OCI-LY3 (cell line): ENCODE data around the gene AKAP5.

Source experiments
- H2AFZ ChIP-seq: fragments of 200-600, 300-600 bp; shearing (Covaris generic); 2 replicates; pipeline ENCODE4 v1.6.0; 2014; ENCODE audit warnings: antibody characterized with exemption, low read depth, low read length
- H3K27ac ChIP-seq: fragments of 200-600, 300-600 bp; sonication (generic); 2 replicates; pipeline ENCODE4 v1.5.1; 2014; ENCODE audit warnings: mild to moderate bottlenecking, low read length, moderate library complexity, mixed read lengths
- H3K27me3 ChIP-seq: fragments of 200-600, 300-600 bp; sonication (generic); 2 replicates; pipeline ENCODE4 v1.6.1; 2014; ENCODE audit warnings: low read depth, low read length, mixed read lengths
- H3K36me3 ChIP-seq: fragments of 200-600, 300-600 bp; sonication (generic); replicated peaks from 2 replicates; pipeline ENCODE3; 2014; ENCODE audit warnings: low read depth, low read length, mixed read lengths
- H3K4me1 ChIP-seq: fragments of 300-600, 200-600 bp; sonication (generic); 2 replicates; pipeline ENCODE4 v1.6.1; 2014; ENCODE audit warnings: low read length, mixed read lengths
- H3K4me2 ChIP-seq: fragments of 200-600, 300-600 bp; sonication (generic); 2 replicates; pipeline ENCODE4 v1.6.1; 2014; ENCODE audit warnings: low read length, mixed read lengths
- H3K4me3 ChIP-seq: fragments of 300-600, 200-600 bp; sonication (generic); 2 replicates; pipeline ENCODE4 v1.5.1; 2014; ENCODE audit warnings: antibody characterized with exemption, mild to moderate bottlenecking, low read length, moderate library complexity
- H3K79me2 ChIP-seq: fragments of 300-600, 200-600 bp; shearing (Covaris generic); 2 replicates; pipeline ENCODE4 v1.6.1; 2014; ENCODE audit warnings: mild to moderate bottlenecking, low read length, mixed read lengths
- H3K9ac ChIP-seq: fragments of 300-600, 200-600 bp; shearing (Covaris generic); 2 replicates; pipeline ENCODE4 v1.6.0; 2014; ENCODE audit warnings: mild to moderate bottlenecking, low read length, moderate library complexity
- H3K9me3 ChIP-seq: fragments of 200-600, 300-600 bp; shearing (Covaris generic); 2 replicates; pipeline ENCODE4 v1.6.1; 2014; ENCODE audit warnings: low read length, mixed read lengths; ENCODE audit not compliant: insufficient read depth
- H4K20me1 ChIP-seq: fragments of 200-600, 300-600 bp; sonication (generic); 2 replicates; pipeline ENCODE4 v1.6.1; 2016; ENCODE audit warnings: low read length, mixed read lengths; ENCODE audit not compliant: insufficient read depth
- CTCF ChIP-seq: fragments of 200-600, 300-600 bp; sonication (generic); IDR thresholded peaks from 2 replicates; pipeline ENCODE4 v1.5.1; 2014; ENCODE audit warnings: antibody characterized with exemption, low read length, low read depth
- EZH2phosphoT487 ChIP-seq: fragments of 200-600 bp; shearing (Covaris generic); IDR thresholded peaks from 2 replicates; pipeline ENCODE4 v1.6.1; 2018; ENCODE audit warnings: antibody characterized with exemption, mixed run types, low read depth

The AKAP5 gene

GRCh38 chr14:64447876-64448670, 17.2 kb upstream of the AKAP5 start:
- no peaks in the 10 kb centered on the region for H3K27me3 ChIP-seq
- no peaks in the 10 kb centered on the region for H3K79me2 ChIP-seq
- peaks cover 40% of the 10 kb centered on the region for H3K4me1 ChIP-seq
- H4K20me1 ChIP-seq: no peaks in the 10 kb centered on the region
- no peak overlapping the region for H2AFZ ChIP-seq
- no peak overlapping the region for H3K4me2 ChIP-seq
- peak overlapping the region; percentile 45 for H3K27ac ChIP-seq
- peaks cover 53% of the 10 kb centered on the region for H3K36me3 ChIP-seq
- H3K4me3 ChIP-seq: no peak overlapping the region
- no peaks in the 10 kb centered on the region for H3K9me3 ChIP-seq
- H3K9ac ChIP-seq: no peak overlapping the region
- no peak for TF ChIP-seq CTCF
- TF ChIP-seq EZH2phosphoT487: no peak

GRCh38 chr14:64450255-64450654, 15.0 kb upstream of the AKAP5 start:
- no peaks in the 10 kb centered on the region for H3K79me2 ChIP-seq
- H3K4me3 ChIP-seq: no peak overlapping the region
- TF ChIP-seq EZH2phosphoT487: no peak
- TF ChIP-seq CTCF: no peak
- no peak overlapping the region for H2AFZ ChIP-seq
- H3K4me2 ChIP-seq: no peak overlapping the region; the same call in 1 of the 2 replicates
- no peaks in the 10 kb centered on the region for H3K27me3 ChIP-seq
- peak overlapping the region; percentile 56 for H3K27ac ChIP-seq
- peaks cover 19% of the 10 kb centered on the region for H3K4me1 ChIP-seq
- peaks cover 50% of the 10 kb centered on the region for H3K36me3 ChIP-seq
- no peaks in the 10 kb centered on the region for H3K9me3 ChIP-seq
- no peak overlapping the region for H3K9ac ChIP-seq
- H4K20me1 ChIP-seq: no peaks in the 10 kb centered on the region

GRCh38 chr14:64454671-64455070, 10.6 kb upstream of the AKAP5 start:
- no peak overlapping the region for H3K27ac ChIP-seq
- H3K79me2 ChIP-seq: no peaks in the 10 kb centered on the region
- peaks cover 21% of the 10 kb centered on the region for H3K4me1 ChIP-seq
- TF ChIP-seq CTCF: no peak
- no peak for TF ChIP-seq EZH2phosphoT487
- H3K27me3 ChIP-seq: no peaks in the 10 kb centered on the region
- H4K20me1 ChIP-seq: no peaks in the 10 kb centered on the region
- no peak overlapping the region for H3K4me2 ChIP-seq
- no peak overlapping the region for H2AFZ ChIP-seq
- no peak overlapping the region for H3K9ac ChIP-seq
- no peaks in the 10 kb centered on the region for H3K9me3 ChIP-seq
- H3K4me3 ChIP-seq: no peak overlapping the region
- peaks cover 71% of the 10 kb centered on the region for H3K36me3 ChIP-seq

- Histone ChIP-seq H3K9ac (no peak overlapping the region), H3K9me3 (no peaks in the 10 kb centered on the region), H3K27me3 (no peaks in the 10 kb centered on the region), H3K79me2 (no peaks in the 10 kb centered on the region), H3K4me3 (no peak overlapping the region), H2AFZ (no peak overlapping the region), H4K20me1 (peaks cover 7% of the 10 kb centered on the region), H3K4me1 (peaks cover 44% of the 10 kb centered on the region), H3K27ac (peak overlapping the region; percentile 40; the same call in 1 of the 2 replicates), H3K4me2 (no peak overlapping the region), H3K36me3 (peaks cover 69% of the 10 kb centered on the region)
- no peak for TF ChIP-seq CTCF
- no peak for TF ChIP-seq EZH2phosphoT487
These were observed 5.7 kb upstream of the AKAP5 start for GRCh38 chr14:64459405-64460136.
